Spleen (tissue), 11 donors: ENCODE results near the gene QRSL1. TPM values are rescaled to one million over a fixed set of nuclear protein-coding genes. Genes with fewer than 3 reads are reported as not detected.

Experiments used
- DNase-seq: peaks from one replicate; pipeline ENCODE4 v3.0.0-alpha.2; 2020
- H3K27ac ChIP-seq, 8 donors: fragments of 200-600 bp; sonication (generic) in 7 of 8; 1 replicate in 4 of 8; 2 replicates in 4 of 8; pipeline versions ENCODE4 v1.5.0 to v1.8.0; 2016 to 2021; ENCODE audit warnings: inconsistent platforms in 4 of 8, mild to moderate bottlenecking in 4 of 8, moderate library complexity in 1 of 8
- H3K27me3 ChIP-seq, 7 donors: fragments of 200-600 bp; sonication (generic) in 6 of 7; replicated peaks in 1 of 7; 1 replicate in 4 of 7; 2 replicates in 3 of 7; pipeline versions ENCODE4 v1.5.0 to v1.8.0; 2016 to 2021; ENCODE audit warnings: inconsistent platforms in 3 of 7, mild to moderate bottlenecking in 1 of 7
- H3K36me3 ChIP-seq, 6 donors: fragments of 200-600 bp; sonication (generic) in 5 of 6; 1 replicate in 4 of 6; 2 replicates in 2 of 6; pipeline versions ENCODE4 v1.5.0 to v1.8.0; 2016 to 2021; ENCODE audit warnings: inconsistent platforms in 2 of 6
- H3K4me1 ChIP-seq, 6 donors: fragments of 200-600 bp; sonication (generic) in 5 of 6; 1 replicate in 3 of 6; 2 replicates in 3 of 6; pipeline versions ENCODE4 v1.5.0 to v1.8.0; 2016 to 2021; ENCODE audit warnings: inconsistent platforms in 3 of 6
- H3K4me3 ChIP-seq, 8 donors: fragments of 200-600 bp; sonication (generic) in 7 of 8; 1 replicate in 4 of 8; 2 replicates in 4 of 8; pipeline versions ENCODE4 v1.5.0 to v1.8.0; 2016 to 2021; ENCODE audit warnings: inconsistent platforms in 4 of 8, mild to moderate bottlenecking in 4 of 8, moderate library complexity in 2 of 8
- H3K9me3 ChIP-seq, 8 donors: fragments of 200-600 bp; sonication (generic) in 7 of 8; 1 replicate in 4 of 8; 2 replicates in 4 of 8; pipeline versions ENCODE4 v1.5.0 to v1.8.0; 2016 to 2021; ENCODE audit warnings: inconsistent platforms in 4 of 8
- POLR2A ChIP-seq, 3 donors: fragments of 450-650 bp; IDR thresholded peaks; one replicate each; pipeline ENCODE4 v1.5.1; 2017; ENCODE audit warnings: antibody characterized with exemption in 3 of 3, mild to moderate bottlenecking in 1 of 3
- POLR2AphosphoS5 ChIP-seq, 3 donors: sonication (generic); formaldehyde crosslinking; IDR thresholded peaks; one replicate each; pipeline ENCODE4 v1.5.1; 2017; ENCODE audit warnings: antibody characterized with exemption in 3 of 3
- WGBS, 5 donors: extraction: QIAGEN DNeasy Blood & Tissue Kit in 3 of 5; methylation state at CpG; one replicate each; pipeline versions ENCODE4 v1.1.5 to v1.1.7; 2013 to 2018; 5-methylcytosine and 5-hydroxymethylcytosine counted together
- intact Hi-C: fragments of 100-400 bp; cut with DNase I; formaldehyde crosslinking; loops from one replicate; pipeline ENCODE4 v1.15.0; 2023; ENCODE audit warnings: low total_unique reads
- polyA plus RNA-seq, 3 donors: library from polyadenylated mRNA; stranded (reverse); fragments of 200-250 nt; gene quantifications; one replicate each; pipeline ENCODE4 v1.2.1, GENCODE V29; 2013
- total RNA-seq, 7 donors: library from RNA; depleted of rRNA in 3 of 7; stranded (reverse); fragments of >200 nt in 3 of 7; fragmentation: NEBNext Ultra II Directional in 4 of 7; extraction: Animal tissue kit (Norgen Biotek cat#: 25700) in 4 of 7; gene quantifications; one replicate each; pipeline versions ENCODE4 v1.1.0 to v1.2.1, GENCODE V29; 2016 to 2021
- TF ChIP-seq, protein P1 (sequence below), 11 experiments: fragments of 200-600 bp in 7 of 11; fragments of 450-650 bp in 4 of 11; sonication (generic) in 4 of 11; IDR thresholded peaks in 8 of 11; conservative IDR thresholded peaks in 3 of 11; 1 replicate in 7 of 11; 2 replicates in 4 of 11; pipeline versions ENCODE4 v1.4.0 to v1.8.0; 2016 to 2021; ENCODE audit warnings: antibody characterized with exemption in 11 of 11, inconsistent platforms in 4 of 11, mild to moderate bottlenecking in 1 of 11
- donor health status: healthy with polysubstance abuse.
- donor health status: DM: no; HTN: no; CAD: no; lungs with moderate emphysema.
- donor health status: DM: no; HTN: no; CAD: no.
- donor health status: Bipolar disorder and iron deficiency.
- donor health status: healthy.
- donor health status: DM: no; HTN: no; CAD: no.
- donor health status: DM: yes; HTN: yes; CAD: no.

Gene QRSL1
- total and polyA plus RNA-seq, 10 donors, result 16.4 to 27.9 (median 20.7) TPM

DNA sequence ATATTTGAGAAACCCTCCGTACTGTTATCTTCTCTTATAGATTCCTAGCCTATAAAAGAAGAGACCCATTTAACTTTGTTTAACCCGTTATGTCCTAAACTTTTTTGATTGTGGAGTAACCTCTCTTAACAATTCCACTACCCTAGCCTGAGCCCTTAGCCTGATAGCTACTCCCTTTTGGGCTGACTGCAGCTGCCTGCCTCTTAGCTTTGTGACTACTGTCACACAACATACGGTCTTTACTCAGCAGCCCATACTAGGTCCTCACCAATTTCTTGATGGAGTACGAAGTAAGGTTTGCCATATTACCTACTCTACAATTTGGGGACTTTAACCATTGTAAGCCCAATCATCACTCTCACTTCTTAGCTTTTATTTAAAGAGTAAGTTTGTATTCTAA is 72.7 kb downstream of the QRSL1 start:
- no peak for DNase-seq
- intact Hi-C loops, result no loop called here
- TF ChIP-seq POLR2AphosphoS5 (IDR thresholded peaks at IDR 0.05), result no peak
- Histone ChIP-seq H3K36me3 (no peaks in the 10 kb centered on the region), H3K27me3 (no peaks in the 10 kb centered on the region), H3K9me3 (peaks cover 0 to 13% (median 0%) of the 10 kb centered on the region in 8 donors), H3K4me1 (peaks cover 0 to 39% (median 12%) of the 10 kb centered on the region in 6 donors), H3K27ac (peak overlapping the region; percentile 39 to 87 (median 77)), H3K4me3 (peak overlapping the region in 1 of 8 donors; percentile 43)
- 59 to 74% (median 60%) methylated on average over 4 of the region's 4 CpGs for WGBS, 5 donors

DNA sequence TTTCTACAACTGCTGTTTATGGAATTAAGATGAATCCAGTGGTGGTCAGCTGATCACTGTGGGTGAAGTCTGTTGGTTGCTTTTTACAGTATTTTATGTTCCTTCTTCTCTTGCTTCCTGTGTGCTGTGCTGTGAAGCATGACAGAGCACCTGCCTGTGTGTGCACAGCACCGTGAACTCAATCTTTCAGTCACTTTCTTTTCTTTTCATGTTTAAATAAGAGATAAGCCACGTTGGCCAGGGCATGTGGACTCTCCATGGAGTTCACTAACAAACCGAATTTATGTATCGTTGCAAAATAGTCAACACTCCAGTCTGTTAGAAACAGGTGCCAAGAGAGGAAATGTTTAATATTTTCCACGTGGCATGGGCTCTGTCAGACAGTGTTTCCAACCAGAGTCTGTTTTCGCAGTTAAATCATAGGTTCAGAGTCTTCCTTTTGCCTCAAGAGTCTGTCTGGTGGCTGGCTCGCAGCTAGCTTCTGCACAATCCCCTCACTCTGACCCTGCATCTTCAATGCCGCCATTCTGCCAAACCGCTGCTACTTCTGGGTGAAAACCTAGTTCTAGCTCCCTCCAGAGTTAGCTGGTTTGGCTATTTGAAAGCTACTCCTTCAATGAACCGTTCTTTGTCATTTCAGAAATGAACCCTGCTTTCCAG is 73.2 kb downstream of the QRSL1 start:
- Histone ChIP-seq H3K4me3 (peak overlapping the region in 1 of 8 donors; percentile 43), H3K4me1 (peaks cover 0 to 36% (median 11%) of the 10 kb centered on the region in 6 donors), H3K27ac (peak overlapping the region; percentile 39 to 87 (median 77)), H3K9me3 (peaks cover 0 to 13% (median 0%) of the 10 kb centered on the region in 8 donors), H3K27me3 (no peaks in the 10 kb centered on the region), H3K36me3 (no peaks in the 10 kb centered on the region)
- no peak for TF ChIP-seq POLR2A (IDR thresholded peaks at IDR 0.05)
- peak in 1 of 3 donors; percentile 66 for TF ChIP-seq POLR2AphosphoS5 (IDR thresholded peaks at IDR 0.05)
- intact Hi-C loops, result no loop called here
- 48 to 55% (median 51%) methylated on average over 10 of the region's 10 CpGs for WGBS, 5 donors
- DNase-seq, result no peak

DNA sequence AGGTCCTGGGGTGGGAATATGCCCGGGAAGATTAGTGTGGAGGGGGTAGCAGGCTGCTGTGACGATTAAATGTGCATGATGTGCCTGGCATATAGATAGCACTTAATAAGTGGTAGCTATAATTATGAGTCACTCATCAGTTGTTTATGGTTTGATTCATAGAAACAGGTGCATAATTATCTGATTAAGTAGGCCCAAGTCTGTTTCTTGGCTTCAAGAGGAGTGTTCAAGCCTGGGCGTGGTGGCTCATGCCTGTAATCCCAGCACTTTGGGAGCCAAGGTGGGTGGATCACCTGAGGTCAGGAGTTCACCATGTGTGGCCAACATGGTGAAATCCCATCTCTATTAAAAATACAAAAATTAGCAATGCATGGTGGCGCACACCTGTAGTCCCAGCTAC is 74.9 kb downstream of the QRSL1 start:
- 88 to 93% (median 91%) methylated on average over 4 of the region's 4 CpGs for WGBS, 5 donors
- peaks cover 0 to 13% (median 0%) of the 10 kb centered on the region in 8 donors for H3K9me3 ChIP-seq
- no peaks in the 10 kb centered on the region for H3K36me3 ChIP-seq
- peak overlapping the region in 4 of 8 donors; percentile 77 to 87 (median 83) for H3K27ac ChIP-seq
- no peaks in the 10 kb centered on the region for H3K27me3 ChIP-seq
- intact Hi-C loops, result no loop called here
- H3K4me3 ChIP-seq, result no peak overlapping the region
- no peak for TF ChIP-seq POLR2AphosphoS5 (IDR thresholded peaks at IDR 0.05)
- no peak for TF ChIP-seq POLR2A (IDR thresholded peaks at IDR 0.05)
- TF ChIP-seq, protein P1, sequence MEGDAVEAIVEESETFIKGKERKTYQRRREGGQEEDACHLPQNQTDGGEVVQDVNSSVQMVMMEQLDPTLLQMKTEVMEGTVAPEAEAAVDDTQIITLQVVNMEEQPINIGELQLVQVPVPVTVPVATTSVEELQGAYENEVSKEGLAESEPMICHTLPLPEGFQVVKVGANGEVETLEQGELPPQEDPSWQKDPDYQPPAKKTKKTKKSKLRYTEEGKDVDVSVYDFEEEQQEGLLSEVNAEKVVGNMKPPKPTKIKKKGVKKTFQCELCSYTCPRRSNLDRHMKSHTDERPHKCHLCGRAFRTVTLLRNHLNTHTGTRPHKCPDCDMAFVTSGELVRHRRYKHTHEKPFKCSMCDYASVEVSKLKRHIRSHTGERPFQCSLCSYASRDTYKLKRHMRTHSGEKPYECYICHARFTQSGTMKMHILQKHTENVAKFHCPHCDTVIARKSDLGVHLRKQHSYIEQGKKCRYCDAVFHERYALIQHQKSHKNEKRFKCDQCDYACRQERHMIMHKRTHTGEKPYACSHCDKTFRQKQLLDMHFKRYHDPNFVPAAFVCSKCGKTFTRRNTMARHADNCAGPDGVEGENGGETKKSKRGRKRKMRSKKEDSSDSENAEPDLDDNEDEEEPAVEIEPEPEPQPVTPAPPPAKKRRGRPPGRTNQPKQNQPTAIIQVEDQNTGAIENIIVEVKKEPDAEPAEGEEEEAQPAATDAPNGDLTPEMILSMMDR (IDR thresholded peaks at IDR 0.05 in 8 of 11, conservative IDR thresholded peaks at IDR 0.05 in 3 of 11), result no peak
- DNase-seq, result no peak
- peaks cover 0 to 29% (median 9%) of the 10 kb centered on the region in 6 donors for H3K4me1 ChIP-seq

DNA sequence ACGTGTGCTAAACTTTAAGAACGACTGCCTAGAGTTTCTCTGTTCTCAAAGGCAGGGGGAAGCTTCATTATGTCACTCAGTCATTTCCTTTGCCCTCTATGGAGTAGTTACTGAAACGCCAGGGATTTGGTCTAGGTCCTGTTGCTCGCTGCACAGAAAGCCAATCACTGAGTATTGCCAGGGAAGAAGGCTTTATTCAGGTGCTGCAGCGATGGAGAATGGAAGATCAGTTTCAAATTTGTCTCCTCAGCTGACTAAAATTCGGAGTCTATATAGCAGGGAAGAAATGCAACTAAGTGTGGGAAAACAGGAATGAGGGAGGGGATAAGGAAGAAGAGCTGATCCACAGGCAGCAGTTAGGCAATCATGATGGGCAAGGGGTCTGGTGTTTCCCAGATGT is 75.8 kb downstream of the QRSL1 start:
- intact Hi-C loops, result no loop called here
- no peak for DNase-seq
- TF ChIP-seq POLR2AphosphoS5 (IDR thresholded peaks at IDR 0.05) (no peak), POLR2A (IDR thresholded peaks at IDR 0.05) (no peak)
- TF ChIP-seq, protein P1 (IDR thresholded peaks at IDR 0.05 in 8 of 11, conservative IDR thresholded peaks at IDR 0.05 in 3 of 11), result no peak
- Histone ChIP-seq H3K4me1 (peaks cover 0 to 29% (median 9%) of the 10 kb centered on the region in 6 donors), H3K27me3 (no peaks in the 10 kb centered on the region), H3K27ac (peak overlapping the region in 2 of 8 donors; percentile 7 to 87), H3K36me3 (no peaks in the 10 kb centered on the region), H3K4me3 (no peak overlapping the region), H3K9me3 (peaks cover 0 to 13% (median 0%) of the 10 kb centered on the region in 8 donors)
- WGBS, 5 donors, result 87 to 93% (median 91%) methylated on average over 6 of the region's 6 CpGs

DNA sequence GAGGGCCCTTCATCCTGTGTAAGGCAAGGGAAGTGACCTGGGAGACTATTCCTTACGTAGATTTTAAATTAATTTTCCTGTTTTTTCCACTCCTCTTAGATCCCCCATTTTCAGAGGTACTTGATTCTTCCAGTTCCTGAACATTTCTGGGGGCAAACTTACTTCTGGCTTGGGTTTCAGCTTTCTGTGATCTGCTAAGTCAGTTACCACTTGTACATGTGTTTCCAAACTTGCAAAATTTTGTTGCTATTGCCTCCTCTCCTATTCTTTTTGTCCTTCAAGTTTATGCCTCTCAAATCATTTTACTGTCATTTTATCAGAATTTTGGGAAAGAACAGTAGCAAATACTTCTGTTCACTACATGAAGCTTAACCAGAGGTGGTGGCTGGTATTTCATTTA is 81.2 kb downstream of the QRSL1 start:
- H3K27ac ChIP-seq, result no peak overlapping the region
- no peaks in the 10 kb centered on the region for H3K27me3 ChIP-seq
- no peak for DNase-seq
- intact Hi-C loops, result no loop called here
- peaks cover 0 to 9% (median under 1%) of the 10 kb centered on the region in 6 donors for H3K4me1 ChIP-seq
- H3K4me3 ChIP-seq, result no peak overlapping the region
- no peaks in the 10 kb centered on the region for H3K36me3 ChIP-seq
- 26 to 55% (median 52%) methylated on average over 1 of the region's 1 CpG for WGBS, 5 donors
- peaks cover 0 to 2% (median 0%) of the 10 kb centered on the region in 8 donors for H3K9me3 ChIP-seq
- TF ChIP-seq, protein P1 (IDR thresholded peaks at IDR 0.05 in 8 of 11, conservative IDR thresholded peaks at IDR 0.05 in 3 of 11), result no peak
- no peak for TF ChIP-seq POLR2A (IDR thresholded peaks at IDR 0.05)
- no peak for TF ChIP-seq POLR2AphosphoS5 (IDR thresholded peaks at IDR 0.05)
